ENCODE results near the gene HMGN5.

Gene HMGN5

GRCh38 chrX:81201671-81202455 is at the start of gene HMGN5, which contains the start of gene SH3BGRL:
Gene HMGN5, minus strand, starts transcription at chrX:81201913. Its CDS starts 80,364 bp downstream, at chrX:81121549.
Gene SH3BGRL, plus strand, starts transcription at chrX:81202102. Its CDS starts 99 bp downstream, at chrX:81202201.
- peak; percentile 7 for DNase-seq

- no peak for DNase-seq
Observed at GRCh38 chrX:81241753-81242152, 40.0 kb upstream of the HMGN5 start.

- DNase-seq: no peak
Observed at GRCh38 chrX:81240701-81241331, 39.1 kb upstream of the HMGN5 start.

- DNase-seq: no peak
Observed at GRCh38 chrX:81238166-81238565, 36.5 kb upstream of the HMGN5 start.

GRCh38 chrX:81237516-81237915 is 35.8 kb upstream of the HMGN5 start:
- no peak for DNase-seq

GRCh38 chrX:81232218-81232617 is 30.5 kb upstream of the HMGN5 start:
- DNase-seq: no peak

- DNase-seq: no peak
Observed at GRCh38 chrX:81231476-81231875, 29.8 kb upstream of the HMGN5 start.

GRCh38 chrX:81229901-81230300 is 28.2 kb upstream of the HMGN5 start:
- no peak for DNase-seq

- no peak for DNase-seq
Observed at GRCh38 chrX:81229229-81229628, 27.5 kb upstream of the HMGN5 start.

- no peak for DNase-seq
Observed at GRCh38 chrX:81215685-81216084, 14.0 kb upstream of the HMGN5 start.

- no peak for DNase-seq
Observed at GRCh38 chrX:81208916-81209315, 7.2 kb upstream of the HMGN5 start.

GRCh38 chrX:81206476-81206875 is 4.8 kb upstream of the HMGN5 start:
- no peak for DNase-seq

- no peak for DNase-seq
Observed at GRCh38 chrX:81205551-81205950, 3.8 kb upstream of the HMGN5 start.

GRCh38 chrX:81202943-81203342 is 1.2 kb upstream of the HMGN5 start:
- no peak for DNase-seq

GRCh38 chrX:81202456-81202819 is 725 bp upstream of the HMGN5 start:
- no peak for DNase-seq

- no peak for DNase-seq
Observed at GRCh38 chrX:81201071-81201470, 642 bp downstream of the HMGN5 start.

GRCh38 chrX:81195712-81196111 is 6.0 kb downstream of the HMGN5 start:
- peak; percentile 8 for DNase-seq

GRCh38 chrX:81195259-81195658 is 6.5 kb downstream of the HMGN5 start:
- no peak for DNase-seq

GRCh38 chrX:81174286-81174685 is 27.4 kb downstream of the HMGN5 start:
- no peak for DNase-seq

- DNase-seq: no peak
Observed at GRCh38 chrX:81168391-81168790, 33.3 kb downstream of the HMGN5 start.

- peak; percentile 49 for DNase-seq
Observed at GRCh38 chrX:81121513-81122363, 80.0 kb downstream of the HMGN5 start.

GRCh38 chrX:81120936-81121371 is 80.8 kb downstream of the HMGN5 start:
- DNase-seq: no peak

- no peak for DNase-seq
Observed at GRCh38 chrX:81120258-81120935, 81.3 kb downstream of the HMGN5 start.
